OCI-LY3 (cell line): ENCODE measurements around the gene ZNF213.

Experiments used
- EZH2phosphoT487 ChIP-seq: fragments of 200-600 bp; shearing (Covaris generic); IDR thresholded peaks from 2 replicates; pipeline ENCODE4 v1.6.1; 2018; ENCODE audit warnings: antibody characterized with exemption, mixed run types, low read depth
- TF ChIP-seq, protein P1 (sequence below): fragments of 200-600, 300-600 bp; sonication (generic); IDR thresholded peaks from 2 replicates; pipeline ENCODE4 v1.5.1; 2014; ENCODE audit warnings: antibody characterized with exemption, low read length, low read depth

- TF ChIP-seq, protein P1, sequence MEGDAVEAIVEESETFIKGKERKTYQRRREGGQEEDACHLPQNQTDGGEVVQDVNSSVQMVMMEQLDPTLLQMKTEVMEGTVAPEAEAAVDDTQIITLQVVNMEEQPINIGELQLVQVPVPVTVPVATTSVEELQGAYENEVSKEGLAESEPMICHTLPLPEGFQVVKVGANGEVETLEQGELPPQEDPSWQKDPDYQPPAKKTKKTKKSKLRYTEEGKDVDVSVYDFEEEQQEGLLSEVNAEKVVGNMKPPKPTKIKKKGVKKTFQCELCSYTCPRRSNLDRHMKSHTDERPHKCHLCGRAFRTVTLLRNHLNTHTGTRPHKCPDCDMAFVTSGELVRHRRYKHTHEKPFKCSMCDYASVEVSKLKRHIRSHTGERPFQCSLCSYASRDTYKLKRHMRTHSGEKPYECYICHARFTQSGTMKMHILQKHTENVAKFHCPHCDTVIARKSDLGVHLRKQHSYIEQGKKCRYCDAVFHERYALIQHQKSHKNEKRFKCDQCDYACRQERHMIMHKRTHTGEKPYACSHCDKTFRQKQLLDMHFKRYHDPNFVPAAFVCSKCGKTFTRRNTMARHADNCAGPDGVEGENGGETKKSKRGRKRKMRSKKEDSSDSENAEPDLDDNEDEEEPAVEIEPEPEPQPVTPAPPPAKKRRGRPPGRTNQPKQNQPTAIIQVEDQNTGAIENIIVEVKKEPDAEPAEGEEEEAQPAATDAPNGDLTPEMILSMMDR, result no peak
- no peak for TF ChIP-seq EZH2phosphoT487
These were observed 12.9 kb downstream of the ZNF213 start for GRCh38 chr16:3147757-3148104.
